Left renal cortex interstitium (tissue), 4 donors: ENCODE results near the gene ARHGAP4. TPM values are rescaled to one million over a fixed set of nuclear protein-coding genes. Genes with fewer than 3 reads are reported as not detected.

Experiments
- DNase-seq, 4 donors: peaks; one replicate each; pipeline ENCODE4 v3.0.0-alpha.2; 2013; ENCODE audit warnings: low read depth in 4 of 4, low spot score in 2 of 4, missing footprints in 1 of 4
- polyA plus RNA-seq, 4 donors: library from polyadenylated mRNA; unstranded; fragments of 120-200 nt; gene quantifications; one replicate each; pipeline ENCODE4 v1.2.1, GENCODE V29; 2013; ENCODE audit not compliant: insufficient read length in 4 of 4

ARHGAP4 gene
- polyA plus RNA-seq, 4 donors: 19.0 to 48.5 (median 36.0) TPM

DNA sequence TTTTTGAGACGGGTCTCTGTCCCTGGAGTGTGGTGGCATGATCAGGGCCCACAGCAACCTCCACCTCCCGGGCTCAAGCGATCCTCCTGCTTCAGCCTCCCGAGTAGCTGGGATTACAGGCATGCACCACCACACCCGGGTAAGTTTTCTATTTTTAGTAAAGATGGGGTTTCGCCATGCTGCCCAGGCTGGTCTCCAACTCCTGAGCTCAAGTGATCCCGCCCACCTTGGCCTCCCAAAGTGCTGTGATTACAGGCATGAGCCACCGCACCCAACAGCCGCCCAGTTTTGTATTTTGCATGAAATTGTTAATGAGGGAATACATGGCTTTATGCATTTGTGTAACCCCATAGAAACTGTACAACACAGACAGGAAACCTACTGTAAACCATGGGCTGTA is 2.8 kb upstream of the ARHGAP4 start:
- DNase-seq: no peak

DNA sequence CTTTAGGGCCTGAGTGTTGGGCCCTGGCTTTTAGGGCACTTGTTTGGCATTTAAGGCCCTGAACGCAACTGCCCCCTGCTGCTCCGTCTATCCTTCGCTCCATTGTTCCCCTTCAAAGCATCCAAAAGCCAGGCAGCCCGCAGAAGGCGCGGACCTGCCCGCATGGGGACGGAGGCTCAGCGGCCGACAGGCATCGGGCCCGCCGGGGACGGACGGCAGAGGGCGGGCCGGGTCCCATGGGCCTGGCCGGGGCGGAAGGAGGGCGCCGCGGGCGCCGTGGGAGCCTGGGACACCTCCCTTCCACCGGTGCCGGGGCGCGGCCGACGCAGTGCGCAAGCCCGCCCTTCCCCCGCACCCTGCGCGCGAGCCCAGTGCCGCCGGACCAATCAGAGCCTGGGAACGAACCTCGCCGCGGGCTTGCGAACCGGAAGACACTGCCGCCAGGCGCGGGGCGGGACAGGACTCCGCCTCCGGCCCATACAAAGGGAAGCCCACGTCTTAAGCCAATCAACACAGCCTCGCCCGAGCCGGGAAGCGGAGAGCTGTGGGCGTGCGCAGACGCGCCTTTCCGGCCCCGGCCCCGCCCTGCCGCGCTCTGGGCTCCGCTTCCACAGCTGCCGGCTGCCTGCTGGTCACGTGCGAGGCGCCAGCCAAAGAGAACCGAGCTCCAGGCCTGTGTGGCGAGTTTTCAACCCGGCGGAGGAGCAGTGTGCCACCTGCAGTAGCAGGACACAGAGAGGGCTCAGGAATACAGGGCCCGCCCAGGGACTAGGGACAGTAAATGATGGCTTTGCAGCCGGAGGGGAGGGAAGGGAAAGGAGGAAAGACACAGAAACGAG is 2.1 kb upstream of the ARHGAP4 start:
- DNase-seq: peak in 3 of 4 donors; percentile 78 to 85 (median 82)

- no peak for DNase-seq
These were observed 1.5 kb upstream of the ARHGAP4 start for GRCh38 chrX:153927672-153927921.

- DNase-seq: no peak
These were observed 1.0 kb upstream of the ARHGAP4 start for GRCh38 chrX:153926858-153927671.

DNA sequence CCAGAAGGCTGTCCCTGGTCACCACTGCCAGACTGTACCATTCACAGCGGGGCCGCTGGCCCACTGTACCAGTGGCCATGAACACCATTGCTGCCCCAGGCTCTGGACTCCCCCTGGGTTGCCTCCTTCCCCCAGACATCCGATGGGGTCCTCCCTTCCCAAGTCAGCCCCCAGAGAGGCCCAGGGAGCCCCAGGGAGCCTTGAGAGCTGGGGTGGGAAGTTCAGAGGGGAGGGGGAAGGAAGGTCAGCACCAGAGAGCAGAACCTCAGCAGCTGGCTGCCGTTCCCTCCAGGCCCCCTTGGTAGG is 441 bp upstream of the ARHGAP4 start:
- DNase-seq: no peak

DNA sequence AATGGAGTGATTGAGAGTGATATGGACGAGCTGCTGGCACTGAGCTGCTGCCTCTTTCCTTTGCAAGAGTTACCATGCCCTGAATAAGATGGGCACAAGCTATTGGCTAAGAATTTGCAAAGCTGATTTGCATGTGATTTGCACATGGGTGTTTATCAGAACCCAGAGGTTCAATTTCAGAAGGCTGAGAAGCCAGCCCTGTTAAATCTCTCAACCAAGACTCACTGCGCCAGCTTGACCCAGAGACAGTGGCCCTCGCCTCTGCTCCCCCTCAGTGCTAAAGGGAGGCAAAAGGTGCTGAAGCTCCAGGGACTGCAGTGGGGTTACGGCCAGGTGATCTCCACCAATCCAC is 701 bp downstream of the ARHGAP4 start:
- no peak for DNase-seq

- DNase-seq: no peak
These were observed 1.8 kb downstream of the ARHGAP4 start for GRCh38 chrX:153924149-153924861.

GRCh38 chrX:153922932-153923857 is 2.9 kb downstream of the ARHGAP4 start:
- no peak for DNase-seq

DNA sequence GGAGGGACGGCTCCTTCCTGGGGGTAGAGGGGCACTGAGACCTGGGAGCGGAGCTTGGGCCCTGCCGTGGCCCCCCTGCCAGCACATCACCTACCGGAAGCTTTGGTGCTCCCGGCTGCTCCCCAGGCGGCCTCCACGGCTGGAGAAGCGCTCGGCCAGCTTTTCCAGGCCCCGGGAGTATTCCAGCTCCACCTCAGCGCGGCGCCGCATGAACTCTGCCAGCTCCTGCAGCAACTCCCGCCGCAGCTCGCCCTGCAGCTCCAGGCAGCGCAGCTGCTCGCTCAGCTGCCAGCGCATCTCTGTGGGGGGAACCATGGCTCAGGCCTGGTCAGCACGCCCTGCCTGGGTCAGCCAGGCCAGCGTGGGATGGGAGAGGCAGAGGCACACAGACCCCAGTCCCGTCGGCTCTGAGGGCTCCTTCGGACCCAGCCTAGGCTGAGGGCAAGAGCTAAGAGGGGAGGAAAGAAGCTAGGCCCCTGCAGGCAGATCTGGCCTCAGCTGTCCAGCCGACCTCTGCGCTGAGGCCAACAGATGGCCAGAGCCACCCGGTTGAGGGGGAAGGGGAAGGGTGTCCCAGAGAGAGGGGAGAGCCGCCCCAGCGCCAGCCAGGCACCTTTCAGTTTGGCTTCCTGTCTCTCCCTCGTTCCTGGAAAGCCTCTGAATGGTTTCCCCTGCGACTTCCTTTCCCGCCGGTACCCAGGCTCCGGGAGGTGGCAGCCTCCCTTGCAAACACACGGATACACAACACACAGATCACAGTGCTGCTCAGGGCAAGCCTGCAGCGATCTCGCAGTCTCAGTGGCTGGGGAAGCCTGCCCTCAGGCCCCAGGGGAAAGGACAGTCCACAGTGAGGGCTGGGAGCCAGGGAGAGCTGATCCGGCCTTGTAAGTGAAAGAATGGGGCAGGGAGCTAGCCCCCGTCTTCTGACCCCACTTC is 4.3 kb downstream of the ARHGAP4 start:
- DNase-seq: no peak

DNA sequence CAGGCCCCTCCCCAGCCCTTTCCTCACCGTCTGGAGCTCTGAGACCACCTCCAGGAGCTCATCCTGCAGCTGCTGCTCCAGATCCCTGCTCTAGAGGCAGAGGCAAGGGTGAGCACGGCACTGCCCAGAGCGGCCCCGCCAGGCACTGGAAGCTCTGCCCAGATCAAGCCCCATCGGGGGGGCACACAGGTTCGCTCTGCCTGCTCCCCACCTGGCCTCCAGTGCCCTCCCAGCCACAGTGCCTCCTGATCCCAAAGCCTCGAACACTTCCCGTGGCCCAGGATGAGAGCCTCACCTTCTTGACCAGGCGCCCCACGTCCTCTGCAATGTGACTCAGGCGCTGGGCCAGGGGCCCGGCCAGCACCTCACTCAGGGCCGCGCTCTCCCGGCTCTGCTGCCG is 5.0 kb downstream of the ARHGAP4 start:
- no peak for DNase-seq

- DNase-seq: no peak
These were observed 5.5 kb downstream of the ARHGAP4 start for GRCh38 chrX:153920546-153920945.

GRCh38 chrX:153919281-153919680 is 6.8 kb downstream of the ARHGAP4 start:
- DNase-seq: no peak

DNA sequence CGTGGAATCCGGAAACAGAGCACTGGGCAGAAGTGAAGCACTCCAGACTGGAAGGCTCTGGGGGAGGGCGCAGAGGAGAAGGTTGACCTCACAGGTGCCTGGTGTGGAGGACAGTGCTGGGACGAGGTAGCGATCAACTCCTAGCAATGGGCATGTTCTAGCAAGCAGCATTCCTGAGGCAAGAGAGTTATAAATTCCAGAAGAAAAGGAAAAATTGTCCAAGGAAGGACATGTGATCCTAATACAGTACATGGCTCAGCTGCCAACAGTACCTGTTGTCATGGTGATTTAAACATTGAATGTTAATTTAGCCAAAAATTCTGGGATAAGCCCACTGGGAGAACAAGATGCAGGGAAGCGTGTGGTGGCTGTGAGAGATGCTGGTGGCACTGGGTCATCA is 8.2 kb downstream of the ARHGAP4 start:
- no peak for DNase-seq

- no peak for DNase-seq
These were observed 12.4 kb downstream of the ARHGAP4 start for GRCh38 chrX:153913701-153914100.

GRCh38 chrX:153913211-153913610 is 12.9 kb downstream of the ARHGAP4 start:
- no peak for DNase-seq

- DNase-seq: no peak
These were observed 14.3 kb downstream of the ARHGAP4 start for GRCh38 chrX:153911798-153912197.

GRCh38 chrX:153910446-153910845 is 15.6 kb downstream of the ARHGAP4 start:
- DNase-seq: no peak

GRCh38 chrX:153909980-153910360 is 16.1 kb downstream of the ARHGAP4 start:
- DNase-seq: no peak
